GM21528 (cell line): ENCODE results near the gene LEP.

Experiments used
- ATAC-seq: cut with Tn5 transposase; IDR thresholded peaks from one replicate; pipeline ENCODE4 v1.9.1; 2021; ENCODE audit warnings: mild to moderate bottlenecking, moderate library complexity; ENCODE audit not compliant: unreplicated experiment, low FRiP score

LEP gene

GRCh38 chr7:128240696-128241386, at the start of gene LEP:
LEP (plus strand) TSS chr7:128241278; CDS start chr7:128252019, 10,741 bp downstream.
- no peak for ATAC-seq

GRCh38 chr7:128192497-128193142, 48.5 kb upstream of the LEP start:
- no peak for ATAC-seq

- no peak for ATAC-seq
Measured at GRCh38 chr7:128194533-128195282, 46.4 kb upstream of the LEP start.

GRCh38 chr7:128197589-128197988, 43.5 kb upstream of the LEP start:
- ATAC-seq: no peak

GRCh38 chr7:128197989-128198580, 43.0 kb upstream of the LEP start:
- no peak for ATAC-seq

- ATAC-seq: no peak
Measured at GRCh38 chr7:128200376-128200775, 40.7 kb upstream of the LEP start.

GRCh38 chr7:128201067-128201689, 39.9 kb upstream of the LEP start:
- ATAC-seq: no peak

- ATAC-seq: no peak
Measured at GRCh38 chr7:128201690-128202085, 39.4 kb upstream of the LEP start.

- ATAC-seq: no peak
Measured at GRCh38 chr7:128202287-128202957, 38.7 kb upstream of the LEP start.

GRCh38 chr7:128203047-128203491, 38.0 kb upstream of the LEP start:
- ATAC-seq: no peak

- ATAC-seq: no peak
Measured at GRCh38 chr7:128203710-128204214, 37.3 kb upstream of the LEP start.

GRCh38 chr7:128204455-128204854, 36.6 kb upstream of the LEP start:
- ATAC-seq: no peak

GRCh38 chr7:128205068-128205467, 36.0 kb upstream of the LEP start:
- ATAC-seq: no peak

GRCh38 chr7:128206017-128206746, 34.9 kb upstream of the LEP start:
- no peak for ATAC-seq

GRCh38 chr7:128206747-128207500, 34.2 kb upstream of the LEP start:
- no peak for ATAC-seq

GRCh38 chr7:128207609-128208008, 33.5 kb upstream of the LEP start:
- ATAC-seq: no peak

- ATAC-seq: no peak
Measured at GRCh38 chr7:128209229-128210035, 31.6 kb upstream of the LEP start.

GRCh38 chr7:128210036-128210347, 31.1 kb upstream of the LEP start:
- no peak for ATAC-seq
